DMS79 treated with DMSO at 0.1 percent for 48 hours (cell line): ENCODE results near the gene CBFA2T2.
"Not testable (repeated sequence)": the region's sequence is repeated elsewhere in the genome, so short reads cannot be mapped to it uniquely, and the experiment has no call there.

Source experiments
- DNase-seq: peaks from one replicate; lab custom pipeline; 2025; lab: John Stamatoyannopoulos, UW

Gene CBFA2T2

GRCh38 chr20:33626190-33626589 lies 136.3 kb downstream of the CBFA2T2 start:
- no peak for DNase-seq

GRCh38 chr20:33627577-33628216 lies 137.8 kb downstream of the CBFA2T2 start:
- no peak for DNase-seq

- no peak for DNase-seq
Observed at GRCh38 chr20:33629533-33629932, 139.6 kb downstream of the CBFA2T2 start.

- DNase-seq, result no peak
Observed at GRCh38 chr20:33629979-33630378, 140.1 kb downstream of the CBFA2T2 start.

GRCh38 chr20:33630507-33630906 lies 140.6 kb downstream of the CBFA2T2 start:
- DNase-seq, result no peak

- DNase-seq, result not testable (repeated sequence)
Observed at GRCh38 chr20:33631910-33632309, 142.0 kb downstream of the CBFA2T2 start.

- no peak for DNase-seq
Observed at GRCh38 chr20:33635341-33635740, 145.4 kb downstream of the CBFA2T2 start.

GRCh38 chr20:33636776-33637175 lies 146.9 kb downstream of the CBFA2T2 start:
- no peak for DNase-seq

- no peak for DNase-seq
Observed at GRCh38 chr20:33640287-33640686, 150.4 kb downstream of the CBFA2T2 start.

GRCh38 chr20:33644313-33645071 lies 154.6 kb downstream of the CBFA2T2 start:
- no peak for DNase-seq

- no peak for DNase-seq
Observed at GRCh38 chr20:33645072-33645358, 155.1 kb downstream of the CBFA2T2 start.

- no peak for DNase-seq
Observed at GRCh38 chr20:33645396-33645795, 155.5 kb downstream of the CBFA2T2 start.

GRCh38 chr20:33646191-33646590 lies 156.3 kb downstream of the CBFA2T2 start:
- no peak for DNase-seq

- not testable (repeated sequence) for DNase-seq
Observed at GRCh38 chr20:33646959-33647602, 157.2 kb downstream of the CBFA2T2 start.

GRCh38 chr20:33647603-33648395 lies 157.9 kb downstream of the CBFA2T2 start:
- no peak for DNase-seq

GRCh38 chr20:33648396-33649004 lies 158.6 kb downstream of the CBFA2T2 start:
- no peak for DNase-seq

GRCh38 chr20:33649201-33649681 lies 159.3 kb downstream of the CBFA2T2 start:
- DNase-seq, result no peak

- no peak for DNase-seq
Observed at GRCh38 chr20:33650111-33650752, 160.3 kb downstream of the CBFA2T2 start.

GRCh38 chr20:33650753-33651561 lies 161.1 kb downstream of the CBFA2T2 start:
- no peak for DNase-seq

- DNase-seq, result no peak
Observed at GRCh38 chr20:33651562-33652048, 161.7 kb downstream of the CBFA2T2 start.
